OCI-LY3 (cell line): Measurements from ENCODE around the gene SWT1.

Experiments used
- EZH2phosphoT487 ChIP-seq: fragments of 200-600 bp; shearing (Covaris generic); IDR thresholded peaks from 2 replicates; pipeline ENCODE4 v1.6.1; 2018; ENCODE audit warnings: antibody characterized with exemption, mixed run types, low read depth
- TF ChIP-seq, protein P1 (sequence below): fragments of 200-600, 300-600 bp; sonication (generic); IDR thresholded peaks from 2 replicates; pipeline ENCODE4 v1.5.1; 2014; ENCODE audit warnings: antibody characterized with exemption, low read length, low read depth

DNA sequence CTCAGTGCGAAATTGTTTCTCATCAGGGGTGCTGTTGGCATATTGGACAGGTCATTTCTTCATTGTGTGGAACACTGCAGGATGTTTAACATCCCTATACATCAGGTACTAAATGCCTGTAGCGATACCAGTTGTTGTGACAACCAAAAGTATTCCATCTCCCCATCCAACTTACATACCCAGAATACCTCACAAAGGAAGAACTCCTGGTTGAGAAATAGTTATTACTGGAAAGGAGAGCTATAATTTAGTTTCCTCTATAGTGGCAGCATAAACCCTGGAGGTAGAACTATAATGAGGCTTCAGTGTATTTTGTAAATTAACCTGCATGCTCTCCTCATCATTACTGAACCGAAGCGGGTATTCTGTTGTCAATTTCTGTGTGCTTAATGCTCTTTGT is 115.0 kb downstream of the SWT1 start:
- no peak for TF ChIP-seq EZH2phosphoT487
- TF ChIP-seq, protein P1, sequence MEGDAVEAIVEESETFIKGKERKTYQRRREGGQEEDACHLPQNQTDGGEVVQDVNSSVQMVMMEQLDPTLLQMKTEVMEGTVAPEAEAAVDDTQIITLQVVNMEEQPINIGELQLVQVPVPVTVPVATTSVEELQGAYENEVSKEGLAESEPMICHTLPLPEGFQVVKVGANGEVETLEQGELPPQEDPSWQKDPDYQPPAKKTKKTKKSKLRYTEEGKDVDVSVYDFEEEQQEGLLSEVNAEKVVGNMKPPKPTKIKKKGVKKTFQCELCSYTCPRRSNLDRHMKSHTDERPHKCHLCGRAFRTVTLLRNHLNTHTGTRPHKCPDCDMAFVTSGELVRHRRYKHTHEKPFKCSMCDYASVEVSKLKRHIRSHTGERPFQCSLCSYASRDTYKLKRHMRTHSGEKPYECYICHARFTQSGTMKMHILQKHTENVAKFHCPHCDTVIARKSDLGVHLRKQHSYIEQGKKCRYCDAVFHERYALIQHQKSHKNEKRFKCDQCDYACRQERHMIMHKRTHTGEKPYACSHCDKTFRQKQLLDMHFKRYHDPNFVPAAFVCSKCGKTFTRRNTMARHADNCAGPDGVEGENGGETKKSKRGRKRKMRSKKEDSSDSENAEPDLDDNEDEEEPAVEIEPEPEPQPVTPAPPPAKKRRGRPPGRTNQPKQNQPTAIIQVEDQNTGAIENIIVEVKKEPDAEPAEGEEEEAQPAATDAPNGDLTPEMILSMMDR: no peak
